Measurements from ENCODE around the gene SLC6A11. TPM values are rescaled to one million over a fixed set of nuclear protein-coding genes. Genes with fewer than 3 reads are reported as not detected.

Gene SLC6A11
- total and polyA plus RNA-seq, 9 of the 15 experiments (the other 6 are each of a cell fraction or from before 2014, with no cell fraction given), result 0.04 TPM; not detected in 8

GRCh38 chr3:10910367-10910766, 94.3 kb downstream of the SLC6A11 start (continued):
- TF ChIP-seq, protein P1, sequence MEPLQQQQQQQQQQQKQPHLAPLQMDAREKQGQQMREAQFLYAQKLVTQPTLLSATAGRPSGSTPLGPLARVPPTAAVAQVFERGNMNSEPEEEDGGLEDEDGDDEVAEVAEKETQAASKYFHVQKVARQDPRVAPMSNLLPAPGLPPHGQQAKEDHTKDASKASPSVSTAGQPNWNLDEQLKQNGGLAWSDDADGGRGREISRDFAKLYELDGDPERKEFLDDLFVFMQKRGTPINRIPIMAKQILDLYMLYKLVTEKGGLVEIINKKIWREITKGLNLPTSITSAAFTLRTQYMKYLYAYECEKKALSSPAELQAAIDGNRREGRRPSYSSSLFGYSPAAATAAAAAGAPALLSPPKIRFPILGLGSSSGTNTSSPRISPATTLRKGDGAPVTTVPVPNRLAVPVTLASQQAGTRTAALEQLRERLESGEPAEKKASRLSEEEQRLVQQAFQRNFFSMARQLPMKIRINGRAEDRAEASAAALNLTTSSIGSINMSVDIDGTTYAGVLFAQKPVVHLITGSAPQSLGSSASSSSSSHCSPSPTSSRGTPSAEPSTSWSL (CRISPR knock-in tag; IDR thresholded peaks at IDR 0.05; ENCODE audit: borderline replicate concordance), result no peak
- TF ChIP-seq MGA (IDR thresholded peaks at IDR 0.05) (no peak), TARDBP (IDR thresholded peaks at IDR 0.05) (no peak), BRF2 (IDR thresholded peaks at IDR 0.05; ENCODE audit: borderline replicate concordance, insufficient read depth, insufficient read length) (no peak), CBX8 (IDR thresholded peaks at IDR 0.05; ENCODE audit: borderline replicate concordance, extremely low read depth, low read depth, low read length, poor library complexity, severe bottlenecking) (no peak), GABPA (tag; conservative IDR thresholded peaks at IDR 0.05; ENCODE audit: low read depth) (no peak), SRSF3 (IDR thresholded peaks at IDR 0.05; ENCODE audit: insufficient read depth, low read length) (no peak)
- TF ChIP-seq, protein P2, sequence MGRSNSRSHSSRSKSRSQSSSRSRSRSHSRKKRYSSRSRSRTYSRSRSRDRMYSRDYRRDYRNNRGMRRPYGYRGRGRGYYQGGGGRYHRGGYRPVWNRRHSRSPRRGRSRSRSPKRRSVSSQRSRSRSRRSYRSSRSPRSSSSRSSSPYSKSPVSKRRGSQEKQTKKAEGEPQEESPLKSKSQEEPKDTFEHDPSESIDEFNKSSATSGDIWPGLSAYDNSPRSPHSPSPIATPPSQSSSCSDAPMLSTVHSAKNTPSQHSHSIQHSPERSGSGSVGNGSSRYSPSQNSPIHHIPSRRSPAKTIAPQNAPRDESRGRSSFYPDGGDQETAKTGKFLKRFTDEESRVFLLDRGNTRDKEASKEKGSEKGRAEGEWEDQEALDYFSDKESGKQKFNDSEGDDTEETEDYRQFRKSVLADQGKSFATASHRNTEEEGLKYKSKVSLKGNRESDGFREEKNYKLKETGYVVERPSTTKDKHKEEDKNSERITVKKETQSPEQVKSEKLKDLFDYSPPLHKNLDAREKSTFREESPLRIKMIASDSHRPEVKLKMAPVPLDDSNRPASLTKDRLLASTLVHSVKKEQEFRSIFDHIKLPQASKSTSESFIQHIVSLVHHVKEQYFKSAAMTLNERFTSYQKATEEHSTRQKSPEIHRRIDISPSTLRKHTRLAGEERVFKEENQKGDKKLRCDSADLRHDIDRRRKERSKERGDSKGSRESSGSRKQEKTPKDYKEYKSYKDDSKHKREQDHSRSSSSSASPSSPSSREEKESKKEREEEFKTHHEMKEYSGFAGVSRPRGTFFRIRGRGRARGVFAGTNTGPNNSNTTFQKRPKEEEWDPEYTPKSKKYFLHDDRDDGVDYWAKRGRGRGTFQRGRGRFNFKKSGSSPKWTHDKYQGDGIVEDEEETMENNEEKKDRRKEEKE (IDR thresholded peaks at IDR 0.05; ENCODE audit: borderline replicate concordance in 1 of 2, control insufficient read depth in 1 of 2, low read depth in 2 of 2, low read length in 1 of 2), result no peak

Measured in K562 (cell line).